Liver (tissue), 9 donors: ENCODE results near the gene LCORL. TPM values are rescaled to one million over a fixed set of nuclear protein-coding genes. Genes with fewer than 3 reads are reported as not detected.

Experiments used
- DNase-seq: peaks from one replicate; pipeline ENCODE4 v3.0.0-alpha.2; 2017; ENCODE audit warnings: low spot score
- H3K27ac ChIP-seq, 2 donors: one replicate each; pipeline ENCODE4 v1.7.0; 2013; ENCODE audit warnings: inconsistent platforms in 2 of 2, low read length in 2 of 2, control low read depth in 1 of 2, low read depth in 1 of 2, mild to moderate bottlenecking in 1 of 2
- H3K27me3 ChIP-seq, 4 donors: one replicate each; pipeline versions ENCODE4 v1.6.1 to v1.7.0; 2013; ENCODE audit warnings: low read length in 3 of 4, inconsistent platforms in 1 of 4, mild to moderate bottlenecking in 1 of 4, moderate library complexity in 1 of 4; ENCODE audit not compliant: control insufficient read depth in 4 of 4, insufficient read depth in 4 of 4
- H3K36me3 ChIP-seq, 4 donors: one replicate each; pipeline versions ENCODE4 v1.6.1 to v1.7.0; 2013; ENCODE audit warnings: low read length in 3 of 4, mild to moderate bottlenecking in 3 of 4, low read depth in 1 of 4, moderate library complexity in 1 of 4; ENCODE audit not compliant: control insufficient read depth in 4 of 4, insufficient read depth in 3 of 4
- H3K4me1 ChIP-seq, 4 donors: one replicate each; pipeline versions ENCODE4 v1.6.1 to v1.7.0; 2013; ENCODE audit warnings: low read length in 3 of 4, mild to moderate bottlenecking in 3 of 4, moderate library complexity in 1 of 4; ENCODE audit not compliant: control insufficient read depth in 4 of 4, insufficient read depth in 4 of 4
- H3K4me3 ChIP-seq, 3 donors: one replicate each; pipeline versions ENCODE4 v1.6.1 to v1.7.0; 2013; ENCODE audit warnings: low read length in 3 of 3, control low read depth in 1 of 3, low read depth in 1 of 3, mild to moderate bottlenecking in 1 of 3
- H3K9ac ChIP-seq, 2 donors: one replicate each; pipeline ENCODE4 v1.7.0; 2013; ENCODE audit warnings: low read length in 2 of 2, mild to moderate bottlenecking in 2 of 2, moderate library complexity in 2 of 2, control low read depth in 1 of 2, low read depth in 1 of 2
- H3K9me3 ChIP-seq, 4 donors: one replicate each; pipeline versions ENCODE4 v1.6.1 to v1.7.0; 2013; ENCODE audit warnings: low read length in 3 of 4; ENCODE audit not compliant: control insufficient read depth in 4 of 4
- EGR1 ChIP-seq, 2 donors: IDR thresholded peaks; 2 replicates each; pipeline ENCODE4 v1.6.1; 2016 to 2018; ENCODE audit warnings: antibody characterized with exemption in 2 of 2, low read depth in 2 of 2
- FOXA1 ChIP-seq: IDR thresholded peaks from 2 replicates; pipeline ENCODE4 v1.6.1; 2016; ENCODE audit warnings: antibody characterized with exemption
- FOXA2 ChIP-seq: IDR thresholded peaks from 2 replicates; pipeline ENCODE4 v1.6.1; 2016; ENCODE audit warnings: antibody characterized with exemption
- GABPA ChIP-seq, 2 donors: IDR thresholded peaks in 1 of 2; conservative IDR thresholded peaks in 1 of 2; 2 replicates each; pipeline ENCODE4 v1.6.1; 2016; ENCODE audit warnings: antibody characterized with exemption in 2 of 2, mild to moderate bottlenecking in 1 of 2, moderate library complexity in 1 of 2
- HNF4A ChIP-seq, 2 donors: conservative IDR thresholded peaks; 2 replicates each; pipeline ENCODE4 v1.6.1; 2016; ENCODE audit warnings: antibody characterized with exemption in 2 of 2, mild to moderate bottlenecking in 2 of 2
- HNF4G ChIP-seq: IDR thresholded peaks from 2 replicates; pipeline ENCODE4 v1.6.1; 2016; ENCODE audit warnings: antibody characterized with exemption
- JUND ChIP-seq, 2 donors: IDR thresholded peaks; 2 replicates each; pipeline ENCODE4 v1.6.1; 2016; ENCODE audit warnings: antibody characterized with exemption in 2 of 2
- NR2F2 ChIP-seq: IDR thresholded peaks from 2 replicates; pipeline ENCODE4 v1.6.1; 2016; ENCODE audit warnings: antibody characterized with exemption
- RAD21 ChIP-seq, 2 donors: IDR thresholded peaks; 2 replicates each; pipeline ENCODE4 v1.6.1; 2016; ENCODE audit warnings: antibody characterized with exemption in 2 of 2, mild to moderate bottlenecking in 2 of 2
- RXRA ChIP-seq, 2 donors: IDR thresholded peaks; 2 replicates each; pipeline ENCODE4 v1.6.1; 2017 to 2018; ENCODE audit warnings: antibody characterized with exemption in 2 of 2, mild to moderate bottlenecking in 1 of 2
- SP1 ChIP-seq: IDR thresholded peaks from 2 replicates; pipeline ENCODE4 v1.6.1; 2018; ENCODE audit warnings: antibody characterized with exemption, mild to moderate bottlenecking
- TAF1 ChIP-seq: conservative IDR thresholded peaks from 2 replicates; pipeline ENCODE4 v1.6.1; 2016; ENCODE audit warnings: antibody characterized with exemption, mild to moderate bottlenecking
- YY1 ChIP-seq: IDR thresholded peaks from 2 replicates; pipeline ENCODE4 v1.6.1; 2016; ENCODE audit warnings: antibody characterized with exemption, mild to moderate bottlenecking
- WGBS: extraction: QIAGEN DNeasy Blood & Tissue Kit; methylation state at CpG from one replicate; pipeline ENCODE4 v1.1.7; 2013; 5-methylcytosine and 5-hydroxymethylcytosine counted together
- polyA plus RNA-seq, 2 donors: library from polyadenylated mRNA; stranded (reverse) in 1 of 2; unstranded in 1 of 2; fragments of 200-250 nt in 1 of 2; fragments of >200 nt in 1 of 2; fragmentation: Nextera tagmentation in 1 of 2; extraction: Ambion mirVana in 1 of 2; gene quantifications; one replicate each; pipeline versions ENCODE4 v1.2.1 to v1.2.3, GENCODE V29; 2013 to 2015
- total RNA-seq, 2 donors: library from RNA; depleted of rRNA; stranded (reverse); fragments of >200 nt; gene quantifications; one replicate each; pipeline ENCODE4 v1.2.3, GENCODE V29; 2014
- TF ChIP-seq, protein P1 (sequence below): fragments of 150-350 bp; IDR thresholded peaks from 2 replicates; pipeline ENCODE4 v1.5.1; 2017; ENCODE audit warnings: improper control_type of control experiment, low read depth, low read length; ENCODE audit not compliant: missing input control
- TF ChIP-seq, protein P2 (sequence below): IDR thresholded peaks from 2 replicates; pipeline ENCODE4 v1.6.1; 2016; ENCODE audit warnings: antibody characterized with exemption, mild to moderate bottlenecking
- TF ChIP-seq, protein P3 (sequence below): IDR thresholded peaks from 2 replicates; pipeline ENCODE4 v1.6.1; 2016; ENCODE audit warnings: antibody characterized with exemption
- TF ChIP-seq, protein P4 (sequence below): IDR thresholded peaks from 2 replicates; pipeline ENCODE4 v1.6.1; 2016; ENCODE audit warnings: antibody characterized with exemption
- TF ChIP-seq, protein P5 (sequence below): IDR thresholded peaks from 2 replicates; pipeline ENCODE4 v1.6.1; 2016; ENCODE audit warnings: antibody characterized with exemption
- donor health status: healthy.
- donor health status: healthy.
- donor health status: healthy.
- donor health status: healthy.
- donor health status: healthy.

The LCORL gene
- total and polyA plus RNA-seq, 4 donors, result 2.1 to 12.0 (median 6.5) TPM

DNA sequence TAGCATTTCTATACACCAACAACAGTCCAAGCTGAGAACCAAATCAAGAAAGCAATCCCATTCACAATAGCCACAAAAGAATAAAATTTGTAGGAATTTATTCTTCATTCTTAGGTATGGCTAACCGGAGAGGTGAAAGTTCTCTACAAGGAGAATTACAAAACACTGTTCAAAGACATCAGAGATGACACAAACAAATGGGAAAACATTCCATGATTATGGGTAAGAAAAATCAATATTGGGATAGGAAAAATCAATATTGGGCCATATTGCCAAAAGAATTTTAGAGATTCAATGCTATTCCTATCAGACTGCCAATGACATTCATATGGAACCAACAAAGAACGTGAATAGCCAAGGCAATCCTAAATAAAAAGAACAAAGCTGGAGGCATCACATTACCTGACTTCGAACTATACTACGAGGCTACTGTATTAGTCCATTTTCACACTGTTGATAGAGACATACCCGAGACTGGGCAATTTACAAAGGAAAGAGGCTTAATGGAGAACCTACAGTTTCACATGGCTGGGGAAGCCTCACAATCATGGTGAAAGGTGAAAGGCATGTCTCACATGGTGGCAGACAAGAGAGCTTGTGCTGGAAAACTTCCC is 161.7 kb downstream of the LCORL start:
- no peak for DNase-seq
- Histone ChIP-seq H3K4me1 (no peaks in the 10 kb centered on the region), H3K27ac (no peak overlapping the region), H3K9ac (no peak overlapping the region), H3K36me3 (peaks cover 0 to 2% (median 0%) of the 10 kb centered on the region in 4 donors), H3K9me3 (peaks cover 0 to 6% (median 2%) of the 10 kb centered on the region in 4 donors), H3K4me3 (no peak overlapping the region), H3K27me3 (no peaks in the 10 kb centered on the region)
- peak in 1 of 2 donors; percentile 7 for TF ChIP-seq RXRA (IDR thresholded peaks at IDR 0.05)
- TF ChIP-seq GABPA (IDR thresholded peaks at IDR 0.05 in 1 of 2, conservative IDR thresholded peaks at IDR 0.05 in 1 of 2), result no peak
- peak in 1 of 2 donors; percentile 3 for TF ChIP-seq RAD21 (IDR thresholded peaks at IDR 0.05)
- TF ChIP-seq, protein P1, sequence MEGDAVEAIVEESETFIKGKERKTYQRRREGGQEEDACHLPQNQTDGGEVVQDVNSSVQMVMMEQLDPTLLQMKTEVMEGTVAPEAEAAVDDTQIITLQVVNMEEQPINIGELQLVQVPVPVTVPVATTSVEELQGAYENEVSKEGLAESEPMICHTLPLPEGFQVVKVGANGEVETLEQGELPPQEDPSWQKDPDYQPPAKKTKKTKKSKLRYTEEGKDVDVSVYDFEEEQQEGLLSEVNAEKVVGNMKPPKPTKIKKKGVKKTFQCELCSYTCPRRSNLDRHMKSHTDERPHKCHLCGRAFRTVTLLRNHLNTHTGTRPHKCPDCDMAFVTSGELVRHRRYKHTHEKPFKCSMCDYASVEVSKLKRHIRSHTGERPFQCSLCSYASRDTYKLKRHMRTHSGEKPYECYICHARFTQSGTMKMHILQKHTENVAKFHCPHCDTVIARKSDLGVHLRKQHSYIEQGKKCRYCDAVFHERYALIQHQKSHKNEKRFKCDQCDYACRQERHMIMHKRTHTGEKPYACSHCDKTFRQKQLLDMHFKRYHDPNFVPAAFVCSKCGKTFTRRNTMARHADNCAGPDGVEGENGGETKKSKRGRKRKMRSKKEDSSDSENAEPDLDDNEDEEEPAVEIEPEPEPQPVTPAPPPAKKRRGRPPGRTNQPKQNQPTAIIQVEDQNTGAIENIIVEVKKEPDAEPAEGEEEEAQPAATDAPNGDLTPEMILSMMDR, result no peak
- TF ChIP-seq, protein P2, sequence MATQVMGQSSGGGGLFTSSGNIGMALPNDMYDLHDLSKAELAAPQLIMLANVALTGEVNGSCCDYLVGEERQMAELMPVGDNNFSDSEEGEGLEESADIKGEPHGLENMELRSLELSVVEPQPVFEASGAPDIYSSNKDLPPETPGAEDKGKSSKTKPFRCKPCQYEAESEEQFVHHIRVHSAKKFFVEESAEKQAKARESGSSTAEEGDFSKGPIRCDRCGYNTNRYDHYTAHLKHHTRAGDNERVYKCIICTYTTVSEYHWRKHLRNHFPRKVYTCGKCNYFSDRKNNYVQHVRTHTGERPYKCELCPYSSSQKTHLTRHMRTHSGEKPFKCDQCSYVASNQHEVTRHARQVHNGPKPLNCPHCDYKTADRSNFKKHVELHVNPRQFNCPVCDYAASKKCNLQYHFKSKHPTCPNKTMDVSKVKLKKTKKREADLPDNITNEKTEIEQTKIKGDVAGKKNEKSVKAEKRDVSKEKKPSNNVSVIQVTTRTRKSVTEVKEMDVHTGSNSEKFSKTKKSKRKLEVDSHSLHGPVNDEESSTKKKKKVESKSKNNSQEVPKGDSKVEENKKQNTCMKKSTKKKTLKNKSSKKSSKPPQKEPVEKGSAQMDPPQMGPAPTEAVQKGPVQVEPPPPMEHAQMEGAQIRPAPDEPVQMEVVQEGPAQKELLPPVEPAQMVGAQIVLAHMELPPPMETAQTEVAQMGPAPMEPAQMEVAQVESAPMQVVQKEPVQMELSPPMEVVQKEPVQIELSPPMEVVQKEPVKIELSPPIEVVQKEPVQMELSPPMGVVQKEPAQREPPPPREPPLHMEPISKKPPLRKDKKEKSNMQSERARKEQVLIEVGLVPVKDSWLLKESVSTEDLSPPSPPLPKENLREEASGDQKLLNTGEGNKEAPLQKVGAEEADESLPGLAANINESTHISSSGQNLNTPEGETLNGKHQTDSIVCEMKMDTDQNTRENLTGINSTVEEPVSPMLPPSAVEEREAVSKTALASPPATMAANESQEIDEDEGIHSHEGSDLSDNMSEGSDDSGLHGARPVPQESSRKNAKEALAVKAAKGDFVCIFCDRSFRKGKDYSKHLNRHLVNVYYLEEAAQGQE, result no peak
- TF ChIP-seq TAF1, result no peak
- TF ChIP-seq JUND (IDR thresholded peaks at IDR 0.05), result no peak
- peak; percentile 18 for TF ChIP-seq YY1
- TF ChIP-seq, protein P3, sequence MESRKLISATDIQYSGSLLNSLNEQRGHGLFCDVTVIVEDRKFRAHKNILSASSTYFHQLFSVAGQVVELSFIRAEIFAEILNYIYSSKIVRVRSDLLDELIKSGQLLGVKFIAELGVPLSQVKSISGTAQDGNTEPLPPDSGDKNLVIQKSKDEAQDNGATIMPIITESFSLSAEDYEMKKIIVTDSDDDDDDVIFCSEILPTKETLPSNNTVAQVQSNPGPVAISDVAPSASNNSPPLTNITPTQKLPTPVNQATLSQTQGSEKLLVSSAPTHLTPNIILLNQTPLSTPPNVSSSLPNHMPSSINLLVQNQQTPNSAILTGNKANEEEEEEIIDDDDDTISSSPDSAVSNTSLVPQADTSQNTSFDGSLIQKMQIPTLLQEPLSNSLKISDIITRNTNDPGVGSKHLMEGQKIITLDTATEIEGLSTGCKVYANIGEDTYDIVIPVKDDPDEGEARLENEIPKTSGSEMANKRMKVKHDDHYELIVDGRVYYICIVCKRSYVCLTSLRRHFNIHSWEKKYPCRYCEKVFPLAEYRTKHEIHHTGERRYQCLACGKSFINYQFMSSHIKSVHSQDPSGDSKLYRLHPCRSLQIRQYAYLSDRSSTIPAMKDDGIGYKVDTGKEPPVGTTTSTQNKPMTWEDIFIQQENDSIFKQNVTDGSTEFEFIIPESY, result peak; percentile 16
- TF ChIP-seq FOXA1, result no peak
- peak; percentile 31 to 65 for TF ChIP-seq HNF4A (conservative IDR thresholded peaks at IDR 0.05)
- TF ChIP-seq NR2F2, result no peak
- TF ChIP-seq, protein P4, sequence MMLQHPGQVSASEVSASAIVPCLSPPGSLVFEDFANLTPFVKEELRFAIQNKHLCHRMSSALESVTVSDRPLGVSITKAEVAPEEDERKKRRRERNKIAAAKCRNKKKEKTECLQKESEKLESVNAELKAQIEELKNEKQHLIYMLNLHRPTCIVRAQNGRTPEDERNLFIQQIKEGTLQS, result peak; percentile 17
- no peak for TF ChIP-seq FOXA2
- TF ChIP-seq, protein P5, sequence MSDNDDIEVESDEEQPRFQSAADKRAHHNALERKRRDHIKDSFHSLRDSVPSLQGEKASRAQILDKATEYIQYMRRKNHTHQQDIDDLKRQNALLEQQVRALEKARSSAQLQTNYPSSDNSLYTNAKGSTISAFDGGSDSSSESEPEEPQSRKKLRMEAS, result peak; percentile 15
- peak; percentile 62 for TF ChIP-seq SP1
- TF ChIP-seq HNF4G, result peak; percentile 29
- peak in 1 of 2 donors; percentile 40 for TF ChIP-seq EGR1 (IDR thresholded peaks at IDR 0.05; ENCODE audit: low read depth in 2 of 2)
- WGBS, result 71% methylated on average over 5 of the region's 5 CpGs
